ENCODE measurements around the gene GMIP. TPM values are rescaled to one million over a fixed set of nuclear protein-coding genes. Genes with fewer than 3 reads are reported as not detected.
"Not testable (repeated sequence)": the region's sequence is repeated elsewhere in the genome, so short reads cannot be mapped to it uniquely, and the experiment has no call there.

Gene GMIP
- total and polyA plus RNA-seq, 2 donors (not counting 1 experiment from before 2014, with no cell fraction given), result 2.3 to 5.3 TPM

GRCh38 chr19:19615086-19615485 is 28.4 kb downstream of the GMIP start:
- Histone ChIP-seq H3K4me1 (ENCODE audit: control insufficient read depth, extremely low read depth, insufficient read depth, low read length) (no peaks in the 10 kb centered on the region), H3K9ac (ENCODE audit: insufficient read depth, low read length) (no peak overlapping the region), H3K9me3 (ENCODE audit: control insufficient read depth, insufficient read depth, low read depth, low read length) (no peaks in the 10 kb centered on the region), H4K20me1 (ENCODE audit: control insufficient read depth, extremely low read depth, insufficient read depth, low read length) (no peaks in the 10 kb centered on the region), H3K27me3 (ENCODE audit: control insufficient read depth, insufficient read depth, low read length) (no peaks in the 10 kb centered on the region), H3K4me3 (replicated peaks in 1 of 4; ENCODE audit: control extremely low read depth in 1 of 4, insufficient read depth in 1 of 4, low read depth in 3 of 4, low read length in 4 of 4) (no peak overlapping the region), H2AFZ (ENCODE audit: low read length) (no peak overlapping the region), H3K36me3 (ENCODE audit: control insufficient read depth, insufficient read depth, low read length) (no peaks in the 10 kb centered on the region), H3K27ac (ENCODE audit: insufficient read depth, low read length) (no peak overlapping the region), H3K79me2 (ENCODE audit: control insufficient read depth, insufficient read depth, low read length) (no peaks in the 10 kb centered on the region), H3K4me2 (ENCODE audit: extremely low read depth, insufficient read depth, low read length) (no peak overlapping the region)
- TF ChIP-seq, protein P1, sequence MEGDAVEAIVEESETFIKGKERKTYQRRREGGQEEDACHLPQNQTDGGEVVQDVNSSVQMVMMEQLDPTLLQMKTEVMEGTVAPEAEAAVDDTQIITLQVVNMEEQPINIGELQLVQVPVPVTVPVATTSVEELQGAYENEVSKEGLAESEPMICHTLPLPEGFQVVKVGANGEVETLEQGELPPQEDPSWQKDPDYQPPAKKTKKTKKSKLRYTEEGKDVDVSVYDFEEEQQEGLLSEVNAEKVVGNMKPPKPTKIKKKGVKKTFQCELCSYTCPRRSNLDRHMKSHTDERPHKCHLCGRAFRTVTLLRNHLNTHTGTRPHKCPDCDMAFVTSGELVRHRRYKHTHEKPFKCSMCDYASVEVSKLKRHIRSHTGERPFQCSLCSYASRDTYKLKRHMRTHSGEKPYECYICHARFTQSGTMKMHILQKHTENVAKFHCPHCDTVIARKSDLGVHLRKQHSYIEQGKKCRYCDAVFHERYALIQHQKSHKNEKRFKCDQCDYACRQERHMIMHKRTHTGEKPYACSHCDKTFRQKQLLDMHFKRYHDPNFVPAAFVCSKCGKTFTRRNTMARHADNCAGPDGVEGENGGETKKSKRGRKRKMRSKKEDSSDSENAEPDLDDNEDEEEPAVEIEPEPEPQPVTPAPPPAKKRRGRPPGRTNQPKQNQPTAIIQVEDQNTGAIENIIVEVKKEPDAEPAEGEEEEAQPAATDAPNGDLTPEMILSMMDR (conservative IDR thresholded peaks at IDR 0.05 in 1 of 2, IDR thresholded peaks at IDR 0.05 in 1 of 2; ENCODE audit: low read depth in 1 of 2, low read length in 2 of 2), result no peak
- TF ChIP-seq EZH2 (IDR thresholded peaks at IDR 0.05; ENCODE audit: low read length, missing control alignments), result no peak
- peak in 1 of 2 donors; percentile 45 for DNase-seq (ENCODE audit: low read depth in 2 of 2)

DNA sequence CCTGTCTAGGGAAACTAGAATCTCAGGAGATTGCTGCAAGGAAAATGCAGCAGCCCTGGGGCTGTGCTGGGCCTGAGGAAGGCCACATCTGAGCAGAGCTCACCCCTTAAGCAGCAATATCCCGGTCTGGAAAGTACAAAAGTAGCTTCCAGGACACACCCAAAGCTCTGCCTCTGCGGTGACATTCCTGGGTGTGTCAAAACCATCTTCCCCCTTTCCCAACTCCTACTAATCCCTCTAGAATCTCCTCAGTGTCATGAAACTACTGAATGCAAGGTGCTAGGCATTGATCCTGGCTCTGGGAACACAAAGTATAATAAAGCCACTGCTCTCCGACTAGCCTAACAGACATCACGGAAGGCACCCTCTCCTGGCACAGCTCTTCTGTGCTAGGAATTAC is 30.0 kb downstream of the GMIP start:
- H3K4me2 ChIP-seq (ENCODE audit: extremely low read depth, insufficient read depth, low read length), result no peak overlapping the region
- H3K27ac ChIP-seq (ENCODE audit: insufficient read depth, low read length), result no peak overlapping the region
- no peaks in the 10 kb centered on the region for H3K9me3 ChIP-seq (ENCODE audit: control insufficient read depth, insufficient read depth, low read depth, low read length)
- H3K9ac ChIP-seq (ENCODE audit: insufficient read depth, low read length), result no peak overlapping the region
- H3K4me1 ChIP-seq (ENCODE audit: control insufficient read depth, extremely low read depth, insufficient read depth, low read length), result no peaks in the 10 kb centered on the region
- DNase-seq (ENCODE audit: low read depth in 2 of 2), result peak in 1 of 2 donors; percentile 29
- no peaks in the 10 kb centered on the region for H3K27me3 ChIP-seq (ENCODE audit: control insufficient read depth, insufficient read depth, low read length)
- no peaks in the 10 kb centered on the region for H3K79me2 ChIP-seq (ENCODE audit: control insufficient read depth, insufficient read depth, low read length)
- no peaks in the 10 kb centered on the region for H4K20me1 ChIP-seq (ENCODE audit: control insufficient read depth, extremely low read depth, insufficient read depth, low read length)
- no peak overlapping the region for H2AFZ ChIP-seq (ENCODE audit: low read length)
- no peak overlapping the region for H3K4me3 ChIP-seq (replicated peaks in 1 of 4; ENCODE audit: control extremely low read depth in 1 of 4, insufficient read depth in 1 of 4, low read depth in 3 of 4, low read length in 4 of 4)
- H3K36me3 ChIP-seq (ENCODE audit: control insufficient read depth, insufficient read depth, low read length), result no peaks in the 10 kb centered on the region
- TF ChIP-seq EZH2 (IDR thresholded peaks at IDR 0.05; ENCODE audit: low read length, missing control alignments), result no peak
- TF ChIP-seq, protein P1 (conservative IDR thresholded peaks at IDR 0.05 in 1 of 2, IDR thresholded peaks at IDR 0.05 in 1 of 2; ENCODE audit: low read depth in 1 of 2, low read length in 2 of 2), result no peak

GRCh38 chr19:19610376-19611202 is 32.9 kb downstream of the GMIP start:
- no peaks in the 10 kb centered on the region for H3K4me1 ChIP-seq (ENCODE audit: control insufficient read depth, extremely low read depth, insufficient read depth, low read length)
- H2AFZ ChIP-seq (ENCODE audit: low read length), result no peak overlapping the region
- H3K9me3 ChIP-seq (ENCODE audit: control insufficient read depth, insufficient read depth, low read depth, low read length), result no peaks in the 10 kb centered on the region
- H3K4me2 ChIP-seq (ENCODE audit: extremely low read depth, insufficient read depth, low read length), result no peak overlapping the region
- TF ChIP-seq, protein P1 (conservative IDR thresholded peaks at IDR 0.05 in 1 of 2, IDR thresholded peaks at IDR 0.05 in 1 of 2; ENCODE audit: low read depth in 1 of 2, low read length in 2 of 2), result no peak
- no peak for TF ChIP-seq EZH2 (IDR thresholded peaks at IDR 0.05; ENCODE audit: low read length, missing control alignments)
- H3K9ac ChIP-seq (ENCODE audit: insufficient read depth, low read length), result no peak overlapping the region
- DNase-seq (ENCODE audit: low read depth in 2 of 2), result peak in 1 of 2 donors; percentile 22
- no peak overlapping the region for H3K4me3 ChIP-seq (replicated peaks in 1 of 4; ENCODE audit: control extremely low read depth in 1 of 4, insufficient read depth in 1 of 4, low read depth in 3 of 4, low read length in 4 of 4)
- H4K20me1 ChIP-seq (ENCODE audit: control insufficient read depth, extremely low read depth, insufficient read depth, low read length), result no peaks in the 10 kb centered on the region
- H3K27me3 ChIP-seq (ENCODE audit: control insufficient read depth, insufficient read depth, low read length), result no peaks in the 10 kb centered on the region
- H3K36me3 ChIP-seq (ENCODE audit: control insufficient read depth, insufficient read depth, low read length), result no peaks in the 10 kb centered on the region
- H3K79me2 ChIP-seq (ENCODE audit: control insufficient read depth, insufficient read depth, low read length), result no peaks in the 10 kb centered on the region
- no peak overlapping the region for H3K27ac ChIP-seq (ENCODE audit: insufficient read depth, low read length)

DNA sequence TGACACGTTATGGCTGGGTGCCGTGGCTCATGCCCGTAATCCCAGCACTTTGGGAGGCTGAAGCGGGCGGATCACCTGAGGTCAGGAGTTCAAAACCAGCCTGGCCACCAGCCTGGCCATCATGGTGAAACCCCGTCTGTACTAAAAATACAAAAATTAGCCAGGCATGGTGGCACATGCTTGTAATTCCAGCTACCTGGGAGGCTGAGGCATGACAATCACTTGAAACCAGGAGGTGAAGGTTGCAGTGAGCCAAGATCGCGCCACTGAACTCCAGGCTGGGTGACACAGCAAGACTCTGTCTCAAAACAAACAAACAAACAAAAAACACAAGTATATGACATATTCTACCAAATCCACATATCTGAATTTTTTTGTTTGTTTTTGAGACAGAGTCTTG is 36.8 kb downstream of the GMIP start:
- H3K4me1 ChIP-seq (ENCODE audit: control insufficient read depth, extremely low read depth, insufficient read depth, low read length); H4K20me1 ChIP-seq (ENCODE audit: control insufficient read depth, extremely low read depth, insufficient read depth, low read length); H3K9me3 ChIP-seq (ENCODE audit: control insufficient read depth, insufficient read depth, low read depth, low read length); H3K36me3 ChIP-seq (ENCODE audit: control insufficient read depth, insufficient read depth, low read length); H3K79me2 ChIP-seq (ENCODE audit: control insufficient read depth, insufficient read depth, low read length); H2AFZ ChIP-seq (ENCODE audit: low read length); H3K9ac ChIP-seq (ENCODE audit: insufficient read depth, low read length); H3K27me3 ChIP-seq (ENCODE audit: control insufficient read depth, insufficient read depth, low read length); H3K4me3 ChIP-seq (replicated peaks in 1 of 4; ENCODE audit: control extremely low read depth in 1 of 4, insufficient read depth in 1 of 4, low read depth in 3 of 4, low read length in 4 of 4); H3K4me2 ChIP-seq (ENCODE audit: extremely low read depth, insufficient read depth, low read length); DNase-seq (ENCODE audit: low read depth in 2 of 2); H3K27ac ChIP-seq (ENCODE audit: insufficient read depth, low read length): not testable (repeated sequence)

All from fibroblast of lung (primary cell).